ENCODE measurements around the gene INSRR.

DNA sequence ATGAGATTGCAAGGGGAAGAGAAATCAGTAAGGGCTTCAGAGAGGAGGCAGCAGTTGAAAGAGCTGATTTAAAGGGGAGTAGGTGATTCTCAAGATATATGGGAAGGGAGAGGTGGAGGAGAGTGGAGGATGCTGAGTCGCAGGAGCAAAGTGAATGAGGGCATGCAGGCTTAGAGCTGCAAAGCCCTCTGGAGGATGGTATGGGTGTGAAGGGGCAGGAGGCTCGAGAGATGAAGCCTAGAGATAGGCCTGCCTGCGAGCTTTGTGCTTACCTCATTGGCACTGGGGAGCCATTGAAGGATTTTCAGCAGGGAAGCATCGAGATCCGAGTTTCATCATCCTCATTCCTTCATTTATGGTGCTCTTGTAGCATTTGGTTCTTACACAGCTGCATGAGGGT, 26.5 kb downstream of the INSRR start:
- TF ChIP-seq CTCF (IDR thresholded peaks at IDR 0.05) = no peak
- TF ChIP-seq POLR2A (IDR thresholded peaks at IDR 0.05) = no peak

Data from thyroid gland (tissue), 4 donors.